ENCODE measurements around the gene MSX1. TPM values are rescaled to one million over a fixed set of nuclear protein-coding genes. Genes with fewer than 3 reads are reported as not detected.

Gene MSX1
- total RNA-seq, 1 donor from 2014 or later: 2.2 TPM

GRCh38 chr4:4849106-4849505, 10.4 kb upstream of the MSX1 start:
- Mint-ChIP-seq H3K9me3 (no peaks in the 10 kb centered on the region), H3K27ac (ENCODE audit: unreplicated experiment) (no peak overlapping the region), H3K4me1 (peaks cover 23% of the 10 kb centered on the region), H3K27me3 (ENCODE audit: low read depth) (peaks cover 81% of the 10 kb centered on the region), H3K4me3 (no peak overlapping the region), H3K36me3 (ENCODE audit: low read depth) (no peaks in the 10 kb centered on the region)
- TF ChIP-seq, protein P1, sequence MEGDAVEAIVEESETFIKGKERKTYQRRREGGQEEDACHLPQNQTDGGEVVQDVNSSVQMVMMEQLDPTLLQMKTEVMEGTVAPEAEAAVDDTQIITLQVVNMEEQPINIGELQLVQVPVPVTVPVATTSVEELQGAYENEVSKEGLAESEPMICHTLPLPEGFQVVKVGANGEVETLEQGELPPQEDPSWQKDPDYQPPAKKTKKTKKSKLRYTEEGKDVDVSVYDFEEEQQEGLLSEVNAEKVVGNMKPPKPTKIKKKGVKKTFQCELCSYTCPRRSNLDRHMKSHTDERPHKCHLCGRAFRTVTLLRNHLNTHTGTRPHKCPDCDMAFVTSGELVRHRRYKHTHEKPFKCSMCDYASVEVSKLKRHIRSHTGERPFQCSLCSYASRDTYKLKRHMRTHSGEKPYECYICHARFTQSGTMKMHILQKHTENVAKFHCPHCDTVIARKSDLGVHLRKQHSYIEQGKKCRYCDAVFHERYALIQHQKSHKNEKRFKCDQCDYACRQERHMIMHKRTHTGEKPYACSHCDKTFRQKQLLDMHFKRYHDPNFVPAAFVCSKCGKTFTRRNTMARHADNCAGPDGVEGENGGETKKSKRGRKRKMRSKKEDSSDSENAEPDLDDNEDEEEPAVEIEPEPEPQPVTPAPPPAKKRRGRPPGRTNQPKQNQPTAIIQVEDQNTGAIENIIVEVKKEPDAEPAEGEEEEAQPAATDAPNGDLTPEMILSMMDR (conservative IDR thresholded peaks at IDR 0.05): no peak
- no peak for DNase-seq (ENCODE audit: low read depth, low spot score)

- TF ChIP-seq, protein P1 (conservative IDR thresholded peaks at IDR 0.05): no peak
- no peak for DNase-seq (ENCODE audit: low read depth, low spot score)
- Mint-ChIP-seq H3K27ac (ENCODE audit: unreplicated experiment) (no peak overlapping the region), H3K9me3 (no peaks in the 10 kb centered on the region), H3K36me3 (ENCODE audit: low read depth) (no peaks in the 10 kb centered on the region), H3K4me3 (no peak overlapping the region), H3K27me3 (ENCODE audit: low read depth) (peaks cover 81% of the 10 kb centered on the region), H3K4me1 (peaks cover 23% of the 10 kb centered on the region)
Observed at GRCh38 chr4:4849524-4850193, 9.8 kb upstream of the MSX1 start.

DNA sequence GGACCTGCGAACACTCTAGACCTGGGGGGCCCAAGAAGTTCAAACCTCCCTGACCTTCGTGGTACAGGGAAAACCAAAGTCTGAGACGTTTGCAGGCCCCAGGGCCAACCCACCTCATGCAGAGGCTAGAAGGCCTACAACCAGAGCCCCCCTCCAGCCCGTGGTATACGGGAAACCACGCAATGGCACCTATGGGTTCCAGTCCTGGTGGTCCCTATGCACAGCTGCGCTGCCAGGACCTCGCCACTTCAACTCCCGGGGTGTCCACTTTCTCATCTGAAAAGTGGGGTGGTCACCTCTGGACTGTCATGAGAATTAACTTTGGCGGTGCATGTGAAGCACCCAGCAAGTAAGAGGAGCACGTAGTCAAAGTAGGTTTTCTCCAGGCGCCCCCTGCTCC, 8.4 kb upstream of the MSX1 start:
- DNase-seq (ENCODE audit: low read depth, low spot score): no peak
- no peak overlapping the region for H3K4me3 Mint-ChIP-seq
- no peaks in the 10 kb centered on the region for H3K36me3 Mint-ChIP-seq (ENCODE audit: low read depth)
- TF ChIP-seq, protein P1 (conservative IDR thresholded peaks at IDR 0.05): no peak
- H3K4me1 Mint-ChIP-seq: peaks cover 35% of the 10 kb centered on the region
- no peaks in the 10 kb centered on the region for H3K9me3 Mint-ChIP-seq
- peaks cover 89% of the 10 kb centered on the region for H3K27me3 Mint-ChIP-seq (ENCODE audit: low read depth)
- H3K27ac Mint-ChIP-seq (ENCODE audit: unreplicated experiment): no peak overlapping the region

- H3K27me3 Mint-ChIP-seq (ENCODE audit: low read depth): peaks cover 89% of the 10 kb centered on the region
- H3K4me3 Mint-ChIP-seq: no peak overlapping the region
Observed at GRCh38 chr4:4851906-4852305, 7.6 kb upstream of the MSX1 start.

DNA sequence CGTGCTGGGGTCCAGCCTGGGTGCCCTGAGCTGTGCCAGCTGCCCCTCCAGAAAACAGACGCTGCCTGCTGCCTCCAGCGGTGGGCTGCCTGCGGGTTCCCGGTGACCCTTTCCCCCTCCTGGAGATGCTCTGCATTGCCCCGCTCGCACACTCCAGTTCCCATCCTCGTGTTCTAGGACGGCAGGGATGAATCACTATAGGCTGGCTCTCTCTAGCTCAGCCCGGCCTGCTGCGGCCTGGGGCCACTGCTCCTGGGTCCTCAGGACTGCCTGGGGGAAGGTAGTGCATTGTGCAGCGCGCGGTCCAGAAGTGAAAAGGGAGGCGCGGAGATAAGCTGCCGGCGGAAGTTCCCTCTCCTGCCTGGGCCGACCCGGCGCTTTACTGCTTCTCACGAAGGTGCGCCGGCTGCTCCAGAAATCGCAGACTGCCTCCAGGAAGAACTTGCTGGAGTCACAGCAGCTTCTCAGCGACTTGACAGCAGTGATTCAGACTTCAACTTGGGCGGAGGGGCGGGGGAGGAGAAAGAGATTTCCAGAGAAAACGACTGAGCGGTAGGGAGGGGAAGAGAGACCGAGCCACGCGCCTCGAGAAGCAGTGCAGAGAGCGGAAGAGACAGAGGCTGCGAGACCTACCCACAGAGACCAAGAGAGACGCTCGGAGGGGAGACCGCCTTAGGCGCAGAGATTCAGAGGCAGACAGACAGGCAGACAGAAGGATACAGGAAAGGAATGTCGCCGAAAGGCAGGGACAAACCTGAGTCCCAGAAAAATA, 6.7 kb upstream of the MSX1 start:
- peak; percentile 57 for DNase-seq (ENCODE audit: low read depth, low spot score)
- no peaks in the 10 kb centered on the region for H3K36me3 Mint-ChIP-seq (ENCODE audit: low read depth)
- TF ChIP-seq, protein P1 (conservative IDR thresholded peaks at IDR 0.05): peak; percentile 53
- H3K9me3 Mint-ChIP-seq: no peaks in the 10 kb centered on the region
- H3K4me3 Mint-ChIP-seq: peak overlapping the region; percentile 63
- H3K27ac Mint-ChIP-seq (ENCODE audit: unreplicated experiment): no peak overlapping the region
- peaks cover 93% of the 10 kb centered on the region for H3K27me3 Mint-ChIP-seq (ENCODE audit: low read depth)
- peaks cover 45% of the 10 kb centered on the region for H3K4me1 Mint-ChIP-seq

More at GRCh38 chr4:4851906-4852305, 7.6 kb upstream of the MSX1 start:
- TF ChIP-seq, protein P1 (conservative IDR thresholded peaks at IDR 0.05): no peak
- Mint-ChIP-seq H3K36me3 (ENCODE audit: low read depth) (no peaks in the 10 kb centered on the region), H3K4me1 (peaks cover 38% of the 10 kb centered on the region), H3K9me3 (no peaks in the 10 kb centered on the region), H3K27ac (ENCODE audit: unreplicated experiment) (no peak overlapping the region)
- DNase-seq (ENCODE audit: low read depth, low spot score): no peak
